GM12878 (cell line): ENCODE measurements around the gene CBX2. TPM values are rescaled to one million over a fixed set of nuclear protein-coding genes. Genes with fewer than 3 reads are reported as not detected.

Source experiments
- ATAC-seq: fragments of 200-7000 bp; cut with Tn5 transposase; 3 replicates; pipeline ENCODE4 v1.9.1; 2020; ENCODE audit warnings: mild to moderate bottlenecking, moderate library complexity
- BruUV-seq: library from RNA; stranded (reverse); fragments of 400-500 nt; replicated peaks from 2 replicates; lab custom pipeline; 2021; lab: Mats Ljungman, UMichigan
- CTCF ChIA-PET: fragments of 300-600 bp; sonication (Branson Sonifier 250); formaldehyde crosslinking; extraction: SDS; loops from one replicate; lab custom pipeline; 2021; ENCODE audit warnings: inconsistent platforms; lab: Yijun Ruan, JAX
- POLR2A ChIA-PET: fragments of 350-600 bp; formaldehyde crosslinking; extraction: SDS; loops from one replicate; lab custom pipeline; 2021; ENCODE audit warnings: inconsistent platforms; lab: Charles Lee
- RAD21 ChIA-PET: fragments of 300-600 bp; sonication (Branson Sonifier 250); formaldehyde crosslinking; loops from one replicate; lab custom pipeline; 2023; ENCODE audit warnings: antibody characterized with exemption; ENCODE audit not compliant: unreplicated experiment; lab: Charles Lee
- SMC1A ChIA-PET: fragments of 300-600 bp; sonication (Branson Sonifier 250); formaldehyde crosslinking; loops from one replicate; lab custom pipeline; 2023; ENCODE audit not compliant: unreplicated experiment, uncharacterized antibody; lab: Charles Lee
- DNase-seq: peaks from one replicate; pipeline ENCODE4 v3.0.0-alpha.2; 2011; ENCODE audit warnings: low read depth, low spot score
- FAIRE-seq: peaks from 3 replicates; lab custom pipeline; 2011; peaks lifted over from hg19 to GRCh38; lab: Jason Lieb, UNC
- H2AFZ ChIP-seq: 2 replicates; pipeline ENCODE4 v1.6.0; 2011; ENCODE audit warnings: low read depth, low read length, control low read depth; ENCODE audit not compliant: control insufficient read depth
- H3K27ac ChIP-seq: 2 replicates; pipeline ENCODE4 v1.5.1; 2011; ENCODE audit warnings: control low read depth; ENCODE audit not compliant: control insufficient read depth, insufficient read depth
- H3K27me3 ChIP-seq, 2 experiments: replicated peaks in 1 of 2; 2 replicates each; pipeline versions ENCODE4 v1.6.0 to v1.6.1; 2011; ENCODE audit warnings: low read length in 1 of 2; ENCODE audit not compliant: control insufficient read depth in 2 of 2, insufficient read depth in 2 of 2
- H3K36me3 ChIP-seq, 2 experiments: 2 replicates each; pipeline ENCODE4 v1.5.1; 2011; ENCODE audit warnings: low read length in 1 of 2; ENCODE audit not compliant: control insufficient read depth in 2 of 2, insufficient read depth in 2 of 2
- H3K4me1 ChIP-seq: 2 replicates; pipeline ENCODE4 v1.6.1; 2011; ENCODE audit warnings: mild to moderate bottlenecking, low read length, moderate library complexity, mixed read lengths; ENCODE audit not compliant: control insufficient read depth, insufficient read depth
- H3K4me2 ChIP-seq: 2 replicates; pipeline ENCODE4 v1.6.0; 2011; ENCODE audit warnings: control low read depth; ENCODE audit not compliant: control insufficient read depth, insufficient read depth
- H3K4me3 ChIP-seq: fragments of 200-600 bp; sonication (generic); 2 replicates; pipeline ENCODE4 v1.5.1; 2016
- H3K79me2 ChIP-seq: 2 replicates; pipeline ENCODE4 v1.6.0; 2011; ENCODE audit warnings: low read length; ENCODE audit not compliant: control insufficient read depth, insufficient read depth
- H3K9ac ChIP-seq: 2 replicates; pipeline ENCODE4 v1.8.0; 2011; ENCODE audit warnings: low read length, control low read depth, mixed read lengths; ENCODE audit not compliant: control insufficient read depth, insufficient read depth
- H3K9me3 ChIP-seq: replicated peaks from 3 replicates; pipeline ENCODE4 v1.5.1; 2011; ENCODE audit warnings: mild to moderate bottlenecking, low read length; ENCODE audit not compliant: control insufficient read depth, insufficient read depth
- H4K20me1 ChIP-seq: 2 replicates; pipeline ENCODE4 v1.6.0; 2011; ENCODE audit not compliant: control insufficient read depth, insufficient read depth
- CHD2 ChIP-seq: IDR thresholded peaks from 2 replicates; pipeline ENCODE4 v1.6.1; 2011; ENCODE audit warnings: low read depth, low read length, improper control_type of control experiment, borderline replicate concordance
- DPF2 ChIP-seq: fragments of 450-650 bp; IDR thresholded peaks from 2 replicates; pipeline ENCODE4 v1.6.1; 2017; ENCODE audit warnings: mild to moderate bottlenecking
- ETV6 ChIP-seq, 2 experiments: fragments of 450-650 bp in 1 of 2; IDR thresholded peaks in 1 of 2; conservative IDR thresholded peaks in 1 of 2; 2 replicates each; pipeline ENCODE4 v1.6.1; 2014; ENCODE audit warnings: antibody characterized with exemption in 1 of 2, borderline replicate concordance in 1 of 2, low read depth in 1 of 2, mild to moderate bottlenecking in 1 of 2, moderate library complexity in 1 of 2
- IKZF2 ChIP-seq, 2 experiments: fragments of 450-650 bp; IDR thresholded peaks; 2 replicates each; pipeline ENCODE4 v1.6.1; 2017; ENCODE audit warnings: mild to moderate bottlenecking in 2 of 2, moderate library complexity in 2 of 2
- IRF4 ChIP-seq: IDR thresholded peaks from 2 replicates; pipeline ENCODE4 v1.6.1; 2011; ENCODE audit warnings: low read depth, low read length
- MTA2 ChIP-seq: fragments of 450-650 bp; IDR thresholded peaks from 2 replicates; pipeline ENCODE4 v1.6.1; 2016; ENCODE audit warnings: low read depth, mild to moderate bottlenecking, moderate library complexity
- NKRF ChIP-seq: fragments of 450-650 bp; conservative IDR thresholded peaks from 2 replicates; pipeline ENCODE4 v1.6.1; 2017; ENCODE audit warnings: mild to moderate bottlenecking, moderate library complexity
- PAX8 ChIP-seq: fragments of 450-650 bp; IDR thresholded peaks from 2 replicates; pipeline ENCODE4 v1.6.1; 2017; ENCODE audit warnings: mild to moderate bottlenecking, moderate library complexity
- SIX5 ChIP-seq: IDR thresholded peaks from 2 replicates; pipeline ENCODE4 v1.6.1; 2011; ENCODE audit warnings: mild to moderate bottlenecking, low read depth, low read length, moderate library complexity; ENCODE audit not compliant: severe bottlenecking
- SPI1 ChIP-seq: IDR thresholded peaks from 2 replicates; pipeline ENCODE4 v1.6.1; 2011; ENCODE audit warnings: low read depth, mild to moderate bottlenecking, low read length, moderate library complexity, borderline replicate concordance; ENCODE audit not compliant: insufficient read depth
- SREBF1 ChIP-seq: IDR thresholded peaks from 2 replicates; pipeline ENCODE4 v1.6.1; 2012; ENCODE audit warnings: mild to moderate bottlenecking, low read length
- WRNIP1 ChIP-seq: IDR thresholded peaks from 2 replicates; pipeline ENCODE4 v1.6.1; 2011; ENCODE audit warnings: low read depth, low read length, improper control_type of control experiment, borderline replicate concordance
- ZNF622 ChIP-seq: fragments of 450-650 bp; IDR thresholded peaks from 2 replicates; pipeline ENCODE4 v1.6.1; 2017; ENCODE audit warnings: mild to moderate bottlenecking, inconsistent platforms
- WGBS: methylation state at CpG from one replicate; pipeline ENCODE4 v1.1.6; 2016; ENCODE audit warnings: low lambda C conversion rate; ENCODE audit not compliant: insufficient replicate concordance, insufficient coverage; ENCODE audit errors: missing lambda C conversion rate; 5-methylcytosine and 5-hydroxymethylcytosine counted together
- in situ Hi-C: fragments of 300-500 bp; cut with MboI; formaldehyde crosslinking; loops from 9 replicates; pipeline ENCODE4 v1.14.3; 2018; ENCODE audit warnings: mixed read lengths
- intact Hi-C: fragments of 100-400 bp; cut with micrococcal nuclease; formaldehyde crosslinking; loops from one replicate; pipeline ENCODE4 v1.14.2; 2022; ENCODE audit not compliant: unreplicated experiment
- polyA plus RNA-seq, 11 experiments: library from polyadenylated mRNA; depleted of rRNA in 4 of 11; unstranded in 6 of 11; stranded (reverse) in 5 of 11; fragments of >200 nt; fragmentation: Nextera tagmentation in 4 of 11; fragmentation: Illumina TruSeq in 1 of 11; extraction: Ambion mirVana in 4 of 11; extraction: Trizol in 1 of 11; gene quantifications; 1 replicate in 1 of 11; 2 replicates in 10 of 11; pipeline versions ENCODE4 v1.2.1 to v1.2.3, GENCODE V29; 2011 to 2016; ENCODE audit warnings: inconsistent platforms in 2 of 11, missing spikeins in 2 of 11, low read depth in 1 of 11
- total RNA-seq, 4 experiments: library from RNA; depleted of rRNA in 3 of 4; stranded (reverse); fragments of >200 nt in 3 of 4; fragmentation: Illumina TruSeq in 1 of 4; extraction: Trizol in 1 of 4; gene quantifications; 2 replicates each; pipeline versions ENCODE4 v1.2.1 to v1.2.3, GENCODE V29; 2013 to 2021
- TF ChIP-seq, protein P1 (sequence below): IDR thresholded peaks from 2 replicates; pipeline ENCODE4 v1.6.1; 2011; ENCODE audit warnings: borderline replicate concordance, low read depth, mild to moderate bottlenecking, moderate library complexity, mixed read lengths, low read length; ENCODE audit not compliant: insufficient read depth; ENCODE audit errors: extremely low read length
- TF ChIP-seq, protein P2 (sequence below): fragments of 450-650 bp; IDR thresholded peaks from 2 replicates; pipeline ENCODE4 v1.6.1; 2017; ENCODE audit warnings: mild to moderate bottlenecking
- TF ChIP-seq, protein P3 (sequence below): IDR thresholded peaks from 2 replicates; pipeline ENCODE4 v1.6.1; 2011; ENCODE audit warnings: low read depth, mild to moderate bottlenecking, low read length, moderate library complexity, borderline replicate concordance; ENCODE audit errors: extremely low read depth
- TF ChIP-seq, protein P4 (sequence below): IDR thresholded peaks from 2 replicates; pipeline ENCODE4 v1.6.1; 2012; ENCODE audit warnings: low read depth, low read length, improper control_type of control experiment

CBX2 gene
- total and polyA plus RNA-seq, 10 of the 15 experiments (the other 5 are each of a cell fraction or from before 2014, with no cell fraction given), result 0.35 to 7.5 (median 4.2) TPM

GRCh38 chr17:79786930-79787643 is 9.1 kb downstream of the CBX2 start:
- DNase-seq, result no peak
- ChIA-PET CTCF (interaction anchor here (1.0 to 1.7 kb wide), 5 partner anchors 10 to 207 kb away, joined by 3 to 5 read pairs (median 5); no protein-coding TSS in a partner anchor), SMC1A (interaction anchor here (0.7 to 1.3 kb wide), 4 partner anchors 8 to 183 kb away, joined by 3 to 4 read pairs (median 3); partner anchors contain the start of gene CBX8), RAD21 (no interaction called here), POLR2A (no interaction called here)
- Histone ChIP-seq H4K20me1 (no peaks in the 10 kb centered on the region), H3K79me2 (no peaks in the 10 kb centered on the region), H3K9me3 (no peaks in the 10 kb centered on the region), H3K9ac (no peak overlapping the region), H3K4me3 (no peak overlapping the region), H3K36me3 (no peaks in the 10 kb centered on the region), H2AFZ (no peak overlapping the region), H3K4me2 (no peak overlapping the region), H3K4me1 (peaks cover under 1% of the 10 kb centered on the region; the same call in 1 of the 2 replicates), H3K27ac (no peak overlapping the region), H3K27me3 (peaks cover 14 to 16% of the 10 kb centered on the region in 2 experiments; a peak in 3 of 4 replicates)
- no peak for ATAC-seq
- in situ Hi-C loops, result loop anchor here (5.0 kb wide), 1 partner anchor 185 kb away; no protein-coding TSS in a partner anchor
- no peak for FAIRE-seq
- intact Hi-C loops, result no loop called here
- BruUV-seq, result no TSS peak
- no peak for TF ChIP-seq WRNIP1
- TF ChIP-seq IRF4, result no peak
- no peak for TF ChIP-seq ETV6 (conservative IDR thresholded peaks at IDR 0.05 in 1 of 2, IDR thresholded peaks at IDR 0.05 in 1 of 2; ENCODE audit: borderline replicate concordance in 1 of 2, low read depth in 1 of 2)
- no peak for TF ChIP-seq SREBF1
- TF ChIP-seq ZNF622, result no peak
- no peak for TF ChIP-seq NKRF
- TF ChIP-seq PAX8, result no peak
- TF ChIP-seq MTA2, result no peak
- TF ChIP-seq CHD2, result no peak
- TF ChIP-seq SIX5, result no peak
- TF ChIP-seq, protein P1, sequence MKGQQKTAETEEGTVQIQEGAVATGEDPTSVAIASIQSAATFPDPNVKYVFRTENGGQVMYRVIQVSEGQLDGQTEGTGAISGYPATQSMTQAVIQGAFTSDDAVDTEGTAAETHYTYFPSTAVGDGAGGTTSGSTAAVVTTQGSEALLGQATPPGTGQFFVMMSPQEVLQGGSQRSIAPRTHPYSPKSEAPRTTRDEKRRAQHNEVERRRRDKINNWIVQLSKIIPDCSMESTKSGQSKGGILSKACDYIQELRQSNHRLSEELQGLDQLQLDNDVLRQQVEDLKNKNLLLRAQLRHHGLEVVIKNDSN, result no peak
- TF ChIP-seq SPI1, result no peak
- TF ChIP-seq, protein P2, sequence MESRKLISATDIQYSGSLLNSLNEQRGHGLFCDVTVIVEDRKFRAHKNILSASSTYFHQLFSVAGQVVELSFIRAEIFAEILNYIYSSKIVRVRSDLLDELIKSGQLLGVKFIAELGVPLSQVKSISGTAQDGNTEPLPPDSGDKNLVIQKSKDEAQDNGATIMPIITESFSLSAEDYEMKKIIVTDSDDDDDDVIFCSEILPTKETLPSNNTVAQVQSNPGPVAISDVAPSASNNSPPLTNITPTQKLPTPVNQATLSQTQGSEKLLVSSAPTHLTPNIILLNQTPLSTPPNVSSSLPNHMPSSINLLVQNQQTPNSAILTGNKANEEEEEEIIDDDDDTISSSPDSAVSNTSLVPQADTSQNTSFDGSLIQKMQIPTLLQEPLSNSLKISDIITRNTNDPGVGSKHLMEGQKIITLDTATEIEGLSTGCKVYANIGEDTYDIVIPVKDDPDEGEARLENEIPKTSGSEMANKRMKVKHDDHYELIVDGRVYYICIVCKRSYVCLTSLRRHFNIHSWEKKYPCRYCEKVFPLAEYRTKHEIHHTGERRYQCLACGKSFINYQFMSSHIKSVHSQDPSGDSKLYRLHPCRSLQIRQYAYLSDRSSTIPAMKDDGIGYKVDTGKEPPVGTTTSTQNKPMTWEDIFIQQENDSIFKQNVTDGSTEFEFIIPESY, result no peak
- no peak for TF ChIP-seq DPF2
- TF ChIP-seq, protein P3, sequence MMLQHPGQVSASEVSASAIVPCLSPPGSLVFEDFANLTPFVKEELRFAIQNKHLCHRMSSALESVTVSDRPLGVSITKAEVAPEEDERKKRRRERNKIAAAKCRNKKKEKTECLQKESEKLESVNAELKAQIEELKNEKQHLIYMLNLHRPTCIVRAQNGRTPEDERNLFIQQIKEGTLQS, result no peak
- TF ChIP-seq, protein P4, sequence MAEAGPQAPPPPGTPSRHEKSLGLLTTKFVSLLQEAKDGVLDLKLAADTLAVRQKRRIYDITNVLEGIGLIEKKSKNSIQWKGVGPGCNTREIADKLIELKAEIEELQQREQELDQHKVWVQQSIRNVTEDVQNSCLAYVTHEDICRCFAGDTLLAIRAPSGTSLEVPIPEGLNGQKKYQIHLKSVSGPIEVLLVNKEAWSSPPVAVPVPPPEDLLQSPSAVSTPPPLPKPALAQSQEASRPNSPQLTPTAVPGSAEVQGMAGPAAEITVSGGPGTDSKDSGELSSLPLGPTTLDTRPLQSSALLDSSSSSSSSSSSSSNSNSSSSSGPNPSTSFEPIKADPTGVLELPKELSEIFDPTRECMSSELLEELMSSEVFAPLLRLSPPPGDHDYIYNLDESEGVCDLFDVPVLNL, result no peak
- TF ChIP-seq IKZF2 (IDR thresholded peaks at IDR 0.05), result no peak
- WGBS, result 27% methylated on average over 12 of the region's 12 CpGs
